ENCODE results near the gene CD46.
"Not testable (repeated sequence)": the region's sequence is repeated elsewhere in the genome, so short reads cannot be mapped to it uniquely, and the experiment has no call there.

CD46 gene

DNA sequence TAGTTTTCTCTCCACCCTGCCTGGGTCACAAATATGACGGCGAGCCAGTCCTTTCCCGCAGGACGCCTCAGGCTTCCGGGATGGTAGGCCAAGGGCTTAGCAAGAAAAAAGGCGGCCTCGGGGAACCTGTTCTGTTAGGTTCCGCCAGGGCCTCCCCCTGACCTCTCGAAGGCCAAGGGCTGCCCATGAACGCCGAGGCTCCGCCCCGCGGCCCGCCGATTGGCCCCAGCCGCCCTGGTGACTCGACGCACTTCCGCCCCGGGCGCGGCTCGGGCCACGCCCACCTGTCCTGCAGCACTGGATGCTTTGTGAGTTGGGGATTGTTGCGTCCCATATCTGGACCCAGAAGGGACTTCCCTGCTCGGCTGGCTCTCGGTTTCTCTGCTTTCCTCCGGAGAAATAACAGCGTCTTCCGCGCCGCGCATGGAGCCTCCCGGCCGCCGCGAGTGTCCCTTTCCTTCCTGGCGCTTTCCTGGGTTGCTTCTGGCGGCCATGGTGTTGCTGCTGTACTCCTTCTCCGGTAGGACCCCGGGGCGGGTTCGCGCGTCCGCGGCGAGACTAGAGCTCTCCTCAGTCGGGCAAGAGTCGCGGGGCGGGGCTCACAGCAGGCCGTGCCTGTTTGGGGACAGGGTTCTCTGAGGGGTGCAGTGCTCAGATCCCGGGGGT, at the start of gene CD46:
CD46 (plus strand) TSS at position 265 of the 666 bp plus-strand sequence; CDS start at position 424, 159 bp downstream.
- Histone ChIP-seq H3K9ac (ENCODE audit: low read length) (peak within 1 kb of the TSS; percentile 62), H3K36me3 (ENCODE audit: insufficient read depth, low read length) (peaks cover under 1% of the 10 kb centered on the region), H3K27ac (ENCODE audit: low read depth, low read length) (peak within 1 kb of the TSS; percentile 89), H3K4me3 (ENCODE audit: low read depth in 1 of 2, low read length in 2 of 2) (peak within 1 kb of the TSS; percentile 86 to 97), H3K27me3 (ENCODE audit: control insufficient read depth in 1 of 2, insufficient read depth in 2 of 2, low read length in 2 of 2) (no peaks in the 10 kb centered on the region), H3K4me1 (ENCODE audit: insufficient read depth, low read length) (peaks cover 36% of the 10 kb centered on the region), H3K9me3 (ENCODE audit: low read length) (no peaks in the 10 kb centered on the region)

DNA sequence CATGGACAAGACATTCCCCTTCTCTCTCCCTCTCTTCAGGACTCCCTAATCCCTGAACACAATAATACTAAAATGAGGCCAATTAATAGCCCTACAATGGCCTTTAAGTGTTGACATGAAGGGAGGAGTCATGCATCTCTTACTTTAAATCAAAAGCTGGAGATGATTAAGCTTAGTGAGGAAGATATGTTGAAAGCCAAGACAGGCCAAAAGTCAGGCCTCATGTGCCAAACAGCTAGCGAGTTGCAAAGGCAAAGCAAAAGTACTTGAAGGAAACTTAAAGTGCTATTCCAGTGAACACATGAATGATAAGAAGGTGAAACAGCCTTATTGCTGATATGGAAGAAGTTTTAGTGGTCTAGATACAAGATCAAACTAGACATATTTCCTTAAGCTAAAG, 49.5 kb upstream of the CD46 start:
- no peak overlapping the region for H3K27ac ChIP-seq (ENCODE audit: low read depth, low read length)

GRCh38 chr1:207703712-207704111, 48.1 kb upstream of the CD46 start:
- Histone ChIP-seq H3K36me3 (ENCODE audit: insufficient read depth, low read length) (no peaks in the 10 kb centered on the region), H3K9ac (ENCODE audit: low read length) (no peak overlapping the region), H3K9me3 (ENCODE audit: low read length) (no peaks in the 10 kb centered on the region), H3K27me3 (ENCODE audit: control insufficient read depth in 1 of 2, insufficient read depth in 2 of 2, low read length in 2 of 2) (no peaks in the 10 kb centered on the region), H3K4me3 (ENCODE audit: low read depth in 1 of 2, low read length in 2 of 2) (no peak overlapping the region), H3K27ac (ENCODE audit: low read depth, low read length) (no peak overlapping the region), H3K4me1 (ENCODE audit: insufficient read depth, low read length) (no peaks in the 10 kb centered on the region)

More for the DNA sequence above, 49.5 kb upstream of the CD46 start:
- H3K4me1 ChIP-seq (ENCODE audit: insufficient read depth, low read length) = no peaks in the 10 kb centered on the region
- no peaks in the 10 kb centered on the region for H3K27me3 ChIP-seq (ENCODE audit: control insufficient read depth in 1 of 2, insufficient read depth in 2 of 2, low read length in 2 of 2)
- H3K36me3 ChIP-seq (ENCODE audit: insufficient read depth, low read length) = no peaks in the 10 kb centered on the region
- H3K9me3 ChIP-seq (ENCODE audit: low read length) = no peaks in the 10 kb centered on the region
- no peak overlapping the region for H3K4me3 ChIP-seq (ENCODE audit: low read depth in 1 of 2, low read length in 2 of 2)
- H3K9ac ChIP-seq (ENCODE audit: low read length) = no peak overlapping the region

GRCh38 chr1:207708004-207708403, 43.9 kb upstream of the CD46 start:
- not testable (repeated sequence) for H3K27me3 ChIP-seq (ENCODE audit: control insufficient read depth in 1 of 2, insufficient read depth in 2 of 2, low read length in 2 of 2); H3K27ac ChIP-seq (ENCODE audit: low read depth, low read length); H3K4me1 ChIP-seq (ENCODE audit: insufficient read depth, low read length); H3K9ac ChIP-seq (ENCODE audit: low read length); H3K4me3 ChIP-seq (ENCODE audit: low read depth in 1 of 2, low read length in 2 of 2); H3K9me3 ChIP-seq (ENCODE audit: low read length); H3K36me3 ChIP-seq (ENCODE audit: insufficient read depth, low read length)

DNA sequence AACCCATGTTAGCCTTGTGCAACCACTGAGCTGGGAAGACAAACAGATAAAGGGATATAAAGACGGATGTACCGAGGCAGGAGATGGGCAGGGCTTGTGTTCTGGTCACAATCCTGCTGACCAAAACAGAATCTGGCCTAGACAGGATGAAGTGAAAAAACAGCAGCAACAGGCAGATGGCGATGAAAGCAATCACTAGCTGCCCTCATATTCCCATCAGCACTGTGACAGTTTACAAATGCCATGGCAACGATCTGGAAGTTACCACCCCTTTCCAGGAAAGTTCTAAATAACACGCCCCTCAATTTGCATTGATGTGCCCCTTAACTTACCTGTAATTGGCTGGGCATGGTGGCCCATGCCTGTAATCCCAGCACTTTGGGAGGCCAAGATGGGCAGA, 40.6 kb upstream of the CD46 start:
- no peaks in the 10 kb centered on the region for H3K36me3 ChIP-seq (ENCODE audit: insufficient read depth, low read length)
- H3K9me3 ChIP-seq (ENCODE audit: low read length) = no peaks in the 10 kb centered on the region
- H3K27me3 ChIP-seq (ENCODE audit: control insufficient read depth in 1 of 2, insufficient read depth in 2 of 2, low read length in 2 of 2) = no peaks in the 10 kb centered on the region
- H3K4me3 ChIP-seq (ENCODE audit: low read depth in 1 of 2, low read length in 2 of 2) = no peak overlapping the region
- H3K4me1 ChIP-seq (ENCODE audit: insufficient read depth, low read length) = no peaks in the 10 kb centered on the region
- no peak overlapping the region for H3K9ac ChIP-seq (ENCODE audit: low read length)
- no peak overlapping the region for H3K27ac ChIP-seq (ENCODE audit: low read depth, low read length)

DNA sequence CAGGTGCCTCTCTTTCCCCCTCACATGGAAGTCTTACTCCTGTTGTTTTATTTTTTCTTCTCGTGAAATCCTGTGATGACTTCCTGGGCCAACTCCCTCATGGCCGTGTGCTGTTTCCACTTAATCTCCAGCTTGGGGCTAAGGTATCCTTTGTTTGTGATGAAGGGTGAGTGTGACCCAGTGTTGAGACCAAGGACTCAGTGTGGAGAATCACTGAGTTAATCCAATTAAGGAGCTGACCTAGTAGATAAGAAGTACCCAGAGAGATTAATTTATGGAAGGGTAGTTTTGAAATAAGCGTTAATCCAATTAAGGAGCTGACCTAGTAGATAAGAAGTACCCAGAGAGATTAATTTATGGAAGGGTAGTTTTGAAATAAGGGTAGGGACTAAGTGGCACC, 39.2 kb upstream of the CD46 start:
- H3K27ac ChIP-seq (ENCODE audit: low read depth, low read length); H3K27me3 ChIP-seq (ENCODE audit: control insufficient read depth in 1 of 2, insufficient read depth in 2 of 2, low read length in 2 of 2); H3K36me3 ChIP-seq (ENCODE audit: insufficient read depth, low read length); H3K4me1 ChIP-seq (ENCODE audit: insufficient read depth, low read length); H3K9ac ChIP-seq (ENCODE audit: low read length); H3K4me3 ChIP-seq (ENCODE audit: low read depth in 1 of 2, low read length in 2 of 2); H3K9me3 ChIP-seq (ENCODE audit: low read length): not testable (repeated sequence)

GRCh38 chr1:207713529-207713928, 38.3 kb upstream of the CD46 start:
- no peak overlapping the region for H3K27ac ChIP-seq (ENCODE audit: low read depth, low read length)
- no peak overlapping the region for H3K9ac ChIP-seq (ENCODE audit: low read length)
- no peak overlapping the region for H3K4me3 ChIP-seq (ENCODE audit: low read depth in 1 of 2, low read length in 2 of 2)
- no peaks in the 10 kb centered on the region for H3K9me3 ChIP-seq (ENCODE audit: low read length)
- no peaks in the 10 kb centered on the region for H3K36me3 ChIP-seq (ENCODE audit: insufficient read depth, low read length)
- no peaks in the 10 kb centered on the region for H3K27me3 ChIP-seq (ENCODE audit: control insufficient read depth in 1 of 2, insufficient read depth in 2 of 2, low read length in 2 of 2)
- H3K4me1 ChIP-seq (ENCODE audit: insufficient read depth, low read length) = no peaks in the 10 kb centered on the region

DNA sequence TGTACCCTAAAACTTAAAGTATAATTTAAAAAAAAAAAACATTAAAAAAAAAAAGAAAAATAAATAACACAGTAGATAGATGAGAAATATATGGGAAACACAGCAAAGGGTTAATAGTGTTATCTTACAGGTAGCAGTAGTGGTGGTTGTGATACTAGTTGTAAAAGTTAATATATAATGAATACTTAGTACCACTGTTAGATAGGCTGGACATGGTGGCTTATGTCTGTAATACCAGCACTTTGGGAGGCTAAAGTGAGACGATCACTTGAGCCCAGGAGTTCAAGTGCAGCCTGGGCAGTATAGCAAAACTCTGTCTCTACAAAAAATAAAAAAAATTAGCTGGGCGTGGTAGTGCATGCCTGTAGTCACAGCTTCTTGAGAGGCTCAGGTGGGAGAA, 32.6 kb upstream of the CD46 start:
- no peaks in the 10 kb centered on the region for H3K27me3 ChIP-seq (ENCODE audit: control insufficient read depth in 1 of 2, insufficient read depth in 2 of 2, low read length in 2 of 2)
- H3K9me3 ChIP-seq (ENCODE audit: low read length) = no peaks in the 10 kb centered on the region
- no peaks in the 10 kb centered on the region for H3K4me1 ChIP-seq (ENCODE audit: insufficient read depth, low read length)
- no peak overlapping the region for H3K27ac ChIP-seq (ENCODE audit: low read depth, low read length)
- no peak overlapping the region for H3K4me3 ChIP-seq (ENCODE audit: low read depth in 1 of 2, low read length in 2 of 2)
- no peak overlapping the region for H3K9ac ChIP-seq (ENCODE audit: low read length)
- no peaks in the 10 kb centered on the region for H3K36me3 ChIP-seq (ENCODE audit: insufficient read depth, low read length)

- H3K4me3 ChIP-seq (ENCODE audit: low read depth in 1 of 2, low read length in 2 of 2); H3K4me1 ChIP-seq (ENCODE audit: insufficient read depth, low read length); H3K36me3 ChIP-seq (ENCODE audit: insufficient read depth, low read length); H3K27me3 ChIP-seq (ENCODE audit: control insufficient read depth in 1 of 2, insufficient read depth in 2 of 2, low read length in 2 of 2); H3K27ac ChIP-seq (ENCODE audit: low read depth, low read length); H3K9me3 ChIP-seq (ENCODE audit: low read length); H3K9ac ChIP-seq (ENCODE audit: low read length): not testable (repeated sequence)
Measured at GRCh38 chr1:207728200-207728858, 23.5 kb upstream of the CD46 start.

GRCh38 chr1:207737503-207738157, 14.2 kb upstream of the CD46 start:
- H3K36me3 ChIP-seq (ENCODE audit: insufficient read depth, low read length); H3K27me3 ChIP-seq (ENCODE audit: control insufficient read depth in 1 of 2, insufficient read depth in 2 of 2, low read length in 2 of 2); H3K9me3 ChIP-seq (ENCODE audit: low read length); H3K4me3 ChIP-seq (ENCODE audit: low read depth in 1 of 2, low read length in 2 of 2); H3K9ac ChIP-seq (ENCODE audit: low read length); H3K4me1 ChIP-seq (ENCODE audit: insufficient read depth, low read length); H3K27ac ChIP-seq (ENCODE audit: low read depth, low read length): not testable (repeated sequence)

- not testable (repeated sequence) for H3K36me3 ChIP-seq (ENCODE audit: insufficient read depth, low read length); H3K9ac ChIP-seq (ENCODE audit: low read length); H3K4me1 ChIP-seq (ENCODE audit: insufficient read depth, low read length); H3K4me3 ChIP-seq (ENCODE audit: low read depth in 1 of 2, low read length in 2 of 2); H3K27me3 ChIP-seq (ENCODE audit: control insufficient read depth in 1 of 2, insufficient read depth in 2 of 2, low read length in 2 of 2); H3K27ac ChIP-seq (ENCODE audit: low read depth, low read length); H3K9me3 ChIP-seq (ENCODE audit: low read length)
Measured at GRCh38 chr1:207738158-207738659, 13.6 kb upstream of the CD46 start.

Data from muscle layer of colon (tissue), 2 donors.